Testis (tissue), 3 donors: ENCODE measurements around the gene PROM2. TPM values are rescaled to one million over a fixed set of nuclear protein-coding genes. Genes with fewer than 3 reads are reported as not detected.
A peak's percentile ranks its signal among the peaks of the same experiment; 100 is the strongest.
"Not testable (repeated sequence)": the region's sequence is repeated elsewhere in the genome, so short reads cannot be mapped to it uniquely, and the experiment has no call there.

Source experiments
- DNase-seq: peaks from one replicate; pipeline ENCODE4 v3.0.0-alpha.2; 2019
- H3K27ac ChIP-seq, 2 donors: fragments of 200-600 bp; sonication (generic); one replicate each; pipeline ENCODE4 v1.5.1; 2019
- H3K27me3 ChIP-seq: fragments of 200-600 bp; sonication (generic); one replicate; pipeline ENCODE4 v1.5.1; 2019
- H3K36me3 ChIP-seq: fragments of 200-600 bp; sonication (generic); one replicate; pipeline ENCODE4 v1.5.1; 2017; ENCODE audit warnings: low read depth; ENCODE audit errors: missing control alignments
- H3K4me1 ChIP-seq: fragments of 200-600 bp; sonication (generic); one replicate; pipeline ENCODE4 v1.5.1; 2019
- H3K4me3 ChIP-seq, 2 donors: fragments of 200-600 bp; sonication (generic); one replicate each; pipeline ENCODE4 v1.5.1; 2017 to 2019
- H3K9me3 ChIP-seq: fragments of 200-600 bp; sonication (generic); one replicate; pipeline ENCODE4 v1.5.1; 2017
- POLR2A ChIP-seq: fragments of 450-650 bp; IDR thresholded peaks from one replicate; pipeline ENCODE4 v1.6.1; 2017; ENCODE audit warnings: antibody characterized with exemption, mild to moderate bottlenecking, moderate library complexity
- WGBS, 2 donors: methylation state at CpG; one replicate each; pipeline ENCODE4 v1.1.5; 2018; 5-methylcytosine and 5-hydroxymethylcytosine counted together
- intact Hi-C: fragments of 100-400 bp; cut with DNase I; formaldehyde crosslinking; loops from one replicate; pipeline ENCODE4 v1.15.1; 2023; ENCODE audit warnings: low total_unique reads
- polyA plus RNA-seq: library from polyadenylated mRNA; stranded (reverse); fragments of 350-450 nt; fragmentation: Illumina TruSeq; extraction: RNeasy Lipid Tissue Mini Kit (QIAGEN cat#74804); gene quantifications from one replicate; pipeline ENCODE4 v1.2.3, GENCODE V29; 2014; ENCODE audit warnings: low read depth, low replicate concordance; ENCODE audit not compliant: insufficient read depth
- total RNA-seq, 2 donors: library from RNA; depleted of rRNA; stranded (reverse); fragments of >200 nt; gene quantifications; one replicate each; pipeline ENCODE4 v1.2.3, GENCODE V29; 2016
- TF ChIP-seq, protein P1 (sequence below), 3 experiments: fragments of 450-650 bp in 2 of 3; fragments of 200-600 bp in 1 of 3; sonication (generic) in 1 of 3; IDR thresholded peaks; one replicate each; pipeline ENCODE4 v1.5.1; 2016 to 2019; ENCODE audit warnings: antibody characterized with exemption in 3 of 3, mild to moderate bottlenecking in 2 of 3, moderate library complexity in 1 of 3

PROM2 gene
- total and polyA plus RNA-seq, 3 donors from 2014 or later, result 1.3 to 2.4 (median 2.1) TPM

DNA sequence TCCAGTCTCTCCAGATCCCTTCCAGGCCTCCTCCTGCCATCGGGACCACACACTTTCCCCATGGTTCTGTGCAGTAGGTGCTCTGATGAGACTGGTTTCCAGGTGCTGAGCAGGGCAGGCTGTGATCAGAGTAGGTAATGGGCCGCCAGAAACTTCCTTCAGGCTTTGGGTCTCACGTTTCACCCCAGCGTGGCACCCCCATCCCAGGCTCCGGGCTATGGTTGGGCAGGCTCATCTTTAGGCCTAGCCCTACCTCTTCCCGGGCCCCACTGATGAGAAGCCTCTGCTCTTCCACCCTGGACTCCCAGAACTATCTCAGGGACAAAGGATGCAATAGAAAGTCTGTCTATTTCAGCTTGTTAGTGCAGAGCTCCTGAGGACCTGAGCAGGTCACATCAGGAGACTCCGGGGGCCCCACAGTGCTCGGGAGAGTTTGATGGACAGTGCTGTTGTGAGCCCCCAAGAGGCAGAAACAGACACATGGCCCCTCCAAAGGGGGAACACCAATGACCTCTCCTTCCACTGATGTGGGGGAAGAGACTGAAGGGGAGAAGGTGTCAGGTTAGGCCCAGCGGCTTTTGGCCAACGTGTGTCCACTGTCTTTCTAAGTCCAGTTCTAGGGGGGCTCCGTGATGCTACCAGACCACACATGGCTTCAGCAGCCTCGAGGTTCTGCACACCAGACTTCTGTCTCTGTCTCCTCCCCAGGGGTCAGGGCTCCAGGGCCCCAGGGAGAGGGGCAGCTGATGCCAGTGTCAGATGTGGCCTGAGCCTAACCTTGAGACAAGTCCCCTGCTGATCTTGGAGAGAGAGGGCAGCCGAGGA is 5.8 kb upstream of the PROM2 start:
- 87 to 89% methylated on average over 11 to 13 of the region's 13 CpGs for WGBS, 2 donors
- TF ChIP-seq, protein P1, sequence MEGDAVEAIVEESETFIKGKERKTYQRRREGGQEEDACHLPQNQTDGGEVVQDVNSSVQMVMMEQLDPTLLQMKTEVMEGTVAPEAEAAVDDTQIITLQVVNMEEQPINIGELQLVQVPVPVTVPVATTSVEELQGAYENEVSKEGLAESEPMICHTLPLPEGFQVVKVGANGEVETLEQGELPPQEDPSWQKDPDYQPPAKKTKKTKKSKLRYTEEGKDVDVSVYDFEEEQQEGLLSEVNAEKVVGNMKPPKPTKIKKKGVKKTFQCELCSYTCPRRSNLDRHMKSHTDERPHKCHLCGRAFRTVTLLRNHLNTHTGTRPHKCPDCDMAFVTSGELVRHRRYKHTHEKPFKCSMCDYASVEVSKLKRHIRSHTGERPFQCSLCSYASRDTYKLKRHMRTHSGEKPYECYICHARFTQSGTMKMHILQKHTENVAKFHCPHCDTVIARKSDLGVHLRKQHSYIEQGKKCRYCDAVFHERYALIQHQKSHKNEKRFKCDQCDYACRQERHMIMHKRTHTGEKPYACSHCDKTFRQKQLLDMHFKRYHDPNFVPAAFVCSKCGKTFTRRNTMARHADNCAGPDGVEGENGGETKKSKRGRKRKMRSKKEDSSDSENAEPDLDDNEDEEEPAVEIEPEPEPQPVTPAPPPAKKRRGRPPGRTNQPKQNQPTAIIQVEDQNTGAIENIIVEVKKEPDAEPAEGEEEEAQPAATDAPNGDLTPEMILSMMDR (IDR thresholded peaks at IDR 0.05), result no peak
- no peak for TF ChIP-seq POLR2A
- H3K27me3 ChIP-seq, result no peaks in the 10 kb centered on the region
- no peak overlapping the region for H3K4me3 ChIP-seq
- H3K9me3 ChIP-seq, result no peaks in the 10 kb centered on the region
- H3K36me3 ChIP-seq, result no peaks in the 10 kb centered on the region
- intact Hi-C loops, result no loop called here
- H3K27ac ChIP-seq, result no peak overlapping the region
- peak; percentile 2 for DNase-seq
- H3K4me1 ChIP-seq, result no peaks in the 10 kb centered on the region

DNA sequence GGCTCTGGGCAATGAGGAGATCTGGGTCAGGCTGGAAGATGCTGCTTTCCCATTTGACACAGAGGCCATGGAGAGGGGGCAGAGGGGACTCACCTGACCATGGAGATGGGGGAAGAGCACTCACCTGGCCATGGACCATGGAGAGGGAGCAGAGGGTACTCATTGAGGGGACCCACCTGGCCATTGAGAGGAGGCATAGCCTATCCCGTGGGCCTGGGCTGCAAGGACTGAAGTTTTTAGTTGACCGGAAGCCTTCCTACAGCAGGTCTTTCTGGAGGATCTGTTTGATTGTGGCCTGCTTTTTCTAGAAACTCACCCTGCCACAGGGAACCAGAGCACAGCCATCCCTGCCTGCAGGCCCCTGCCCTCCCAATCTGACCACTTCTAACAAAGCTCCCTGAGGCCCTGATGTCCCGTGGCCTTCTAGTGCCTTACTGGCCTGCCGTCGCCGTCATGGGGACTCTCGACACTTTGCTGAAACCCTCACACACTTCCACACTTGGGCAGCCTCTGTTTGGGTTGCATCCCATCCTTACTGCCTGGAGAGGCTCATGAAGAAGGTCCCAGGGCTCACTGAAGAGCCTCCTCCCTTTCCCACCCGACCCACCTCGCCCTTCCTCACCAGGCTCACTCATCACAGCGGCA is 5.1 kb upstream of the PROM2 start:
- Histone ChIP-seq H3K9me3 (no peaks in the 10 kb centered on the region), H3K4me3 (no peak overlapping the region), H3K4me1 (no peaks in the 10 kb centered on the region), H3K27ac (no peak overlapping the region), H3K27me3 (no peaks in the 10 kb centered on the region), H3K36me3 (no peaks in the 10 kb centered on the region)
- WGBS, 2 donors, result 96 to 98% methylated on average over 10 of the region's 10 CpGs
- TF ChIP-seq POLR2A, result no peak
- TF ChIP-seq, protein P1 (IDR thresholded peaks at IDR 0.05), result no peak
- intact Hi-C loops, result no loop called here
- DNase-seq, result peak; percentile 6

DNA sequence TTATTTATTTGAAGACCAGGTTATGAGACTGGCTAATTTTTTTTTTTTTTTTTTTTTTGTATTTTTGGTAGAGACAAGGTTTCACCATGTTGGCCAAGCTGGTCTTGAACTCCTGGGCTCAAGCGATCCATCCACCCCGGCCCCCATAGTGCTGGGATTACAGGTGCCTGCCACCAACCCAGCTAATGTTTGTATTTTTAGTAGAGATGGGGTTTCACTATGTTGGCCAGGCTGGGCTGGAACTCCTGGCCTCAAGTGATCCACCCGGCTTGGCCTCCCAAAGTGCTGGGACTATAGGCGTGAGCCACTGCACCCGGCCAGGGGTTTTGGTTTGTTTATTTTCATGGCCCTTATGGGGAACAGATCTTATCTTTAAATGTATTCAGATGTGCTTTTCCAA is 4.5 kb upstream of the PROM2 start:
- H3K9me3 ChIP-seq, H3K4me3 ChIP-seq, H3K4me1 ChIP-seq, intact Hi-C loops, H3K36me3 ChIP-seq, H3K27ac ChIP-seq, H3K27me3 ChIP-seq: not testable (repeated sequence)
- 93% methylated on average over 5 of the region's 5 CpGs for WGBS, 2 donors
- DNase-seq, result peak; percentile 5

DNA sequence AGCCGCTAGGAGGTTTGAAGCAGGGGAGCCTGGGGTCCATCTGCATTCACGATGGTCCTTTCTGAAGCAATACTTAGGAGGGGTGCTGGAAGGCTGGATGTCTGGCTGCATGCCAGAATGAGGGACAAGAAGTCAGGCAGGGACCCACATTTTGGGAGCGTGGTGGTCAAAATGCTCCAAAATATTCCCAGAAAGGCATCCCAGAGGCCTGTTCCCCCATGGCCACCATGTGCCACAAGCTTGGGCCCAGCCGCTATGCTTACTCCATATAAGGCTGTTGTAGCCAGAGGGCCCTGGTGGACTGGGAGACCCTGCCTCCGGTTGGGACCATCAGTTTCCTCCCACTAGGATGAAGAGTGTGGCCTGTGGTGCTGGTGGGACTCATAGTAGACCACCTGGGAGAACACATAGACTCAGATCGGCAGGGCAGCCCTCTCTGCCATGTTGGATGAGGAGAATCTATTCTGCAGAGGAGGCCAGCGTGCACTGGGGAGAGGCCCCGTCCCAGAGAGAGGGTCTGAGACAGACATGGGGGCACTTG is 3.6 kb upstream of the PROM2 start:
- 88% methylated on average over 5 to 8 of the region's 8 CpGs for WGBS, 2 donors
- DNase-seq, result peak; percentile 9
- no peaks in the 10 kb centered on the region for H3K9me3 ChIP-seq
- no peaks in the 10 kb centered on the region for H3K4me1 ChIP-seq
- no peak overlapping the region for H3K27ac ChIP-seq
- intact Hi-C loops, result no loop called here
- H3K4me3 ChIP-seq, result no peak overlapping the region
- no peak for TF ChIP-seq POLR2A
- TF ChIP-seq, protein P1 (IDR thresholded peaks at IDR 0.05), result no peak
- H3K27me3 ChIP-seq, result no peaks in the 10 kb centered on the region
- no peaks in the 10 kb centered on the region for H3K36me3 ChIP-seq

DNA sequence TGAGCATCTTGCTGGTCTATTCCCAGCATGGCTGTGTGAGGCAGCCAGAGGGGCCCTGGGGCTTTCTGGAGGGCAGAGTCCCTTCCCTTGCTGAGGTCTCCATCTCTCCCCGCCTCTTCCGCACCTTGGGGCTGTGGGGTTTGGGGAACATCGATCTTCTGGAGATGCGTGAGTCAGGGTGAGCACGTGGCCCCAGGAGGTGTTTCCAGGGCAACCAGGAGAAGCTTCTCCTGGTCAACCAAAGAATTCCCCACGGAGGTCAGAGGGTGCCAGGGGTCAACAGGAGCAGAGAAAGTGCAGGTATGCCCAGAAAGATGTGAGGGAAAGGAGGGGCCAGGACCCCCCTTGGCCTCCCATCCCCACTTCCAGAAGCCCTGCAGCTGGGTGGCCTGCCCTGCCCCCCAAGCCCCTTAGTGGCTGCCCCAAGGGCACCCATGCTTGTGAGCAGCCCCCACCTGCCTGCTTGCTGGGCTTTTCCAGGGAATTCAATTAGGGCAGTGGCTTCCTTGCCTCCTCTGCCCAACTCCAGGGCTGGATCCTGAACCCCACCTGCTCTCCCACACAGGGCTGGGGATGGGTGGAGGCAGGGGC is 2.8 kb upstream of the PROM2 start:
- Histone ChIP-seq H3K36me3 (no peaks in the 10 kb centered on the region), H3K9me3 (no peaks in the 10 kb centered on the region), H3K27me3 (no peaks in the 10 kb centered on the region), H3K27ac (no peak overlapping the region), H3K4me3 (no peak overlapping the region), H3K4me1 (no peaks in the 10 kb centered on the region)
- DNase-seq, result no peak
- WGBS, 2 donors, result 71 to 79% methylated on average over 6 of the region's 6 CpGs
- intact Hi-C loops, result no loop called here
- TF ChIP-seq, protein P1 (IDR thresholded peaks at IDR 0.05), result no peak
- no peak for TF ChIP-seq POLR2A
